OCI-LY1 (cell line): ENCODE measurements around the gene FCRL5.

ENCODE experiments used
- H2AFZ ChIP-seq: fragments of 200-600 bp; sonication (generic), shearing (Covaris generic); 2 replicates; pipeline ENCODE4 v1.6.0; 2014; ENCODE audit warnings: antibody characterized with exemption, mild to moderate bottlenecking, low read length
- H3F3A ChIP-seq: fragments of 200-600 bp; sonication (generic), shearing (Covaris generic); 2 replicates; pipeline ENCODE4 v1.6.0; 2014; ENCODE audit warnings: mild to moderate bottlenecking, antibody characterized with exemption, low read length, moderate library complexity; ENCODE audit not compliant: insufficient read depth
- H3K27ac ChIP-seq: fragments of 200-600 bp; sonication (generic); 2 replicates; pipeline ENCODE4 v1.5.1; 2014; ENCODE audit warnings: low read length, mixed run types, mild to moderate bottlenecking, low read depth; ENCODE audit not compliant: poor library complexity, severe bottlenecking
- H3K27me3 ChIP-seq: fragments of 200-600 bp; sonication (generic); 2 replicates; pipeline ENCODE4 v1.6.0; 2014; ENCODE audit warnings: antibody characterized with exemption, mild to moderate bottlenecking, low read length, moderate library complexity; ENCODE audit not compliant: insufficient read depth
- H3K36me3 ChIP-seq: fragments of 200-600 bp; sonication (generic); 2 replicates; pipeline ENCODE4 v1.6.1; 2014; ENCODE audit warnings: mild to moderate bottlenecking, antibody characterized with exemption, low read length, moderate library complexity, mixed read lengths; ENCODE audit not compliant: insufficient read depth
- H3K4me1 ChIP-seq: fragments of 200-600 bp; sonication (generic); 2 replicates; pipeline ENCODE4 v1.5.1; 2014; ENCODE audit warnings: mild to moderate bottlenecking, low read length, moderate library complexity; ENCODE audit not compliant: insufficient read depth, severe bottlenecking
- H3K4me2 ChIP-seq: fragments of 200-600 bp; sonication (generic), shearing (Covaris generic); 2 replicates; pipeline ENCODE4 v1.6.1; 2014; ENCODE audit warnings: low read length
- H3K4me3 ChIP-seq: fragments of 200-600 bp; sonication (generic); 2 replicates; pipeline ENCODE4 v1.5.1; 2014; ENCODE audit warnings: low read length, low read depth, mild to moderate bottlenecking, mixed read lengths; ENCODE audit not compliant: poor library complexity, severe bottlenecking
- H3K79me2 ChIP-seq: fragments of 200-600 bp; shearing (Covaris generic); 2 replicates; pipeline ENCODE4 v1.6.1; 2016; ENCODE audit warnings: mixed run types, low read length, mixed read lengths; ENCODE audit not compliant: insufficient read depth
- H3K9ac ChIP-seq: fragments of 200-600 bp; sonication (generic), shearing (Covaris generic); 2 replicates; pipeline ENCODE4 v1.6.1; 2014; ENCODE audit warnings: mild to moderate bottlenecking, low read length, mixed read lengths
- H3K9me2 ChIP-seq: fragments of 200-600 bp; sonication (generic), shearing (Covaris generic); 2 replicates; pipeline ENCODE4 v1.6.1; 2014; ENCODE audit warnings: low read depth, mild to moderate bottlenecking, low read length, mixed read lengths
- H3K9me3 ChIP-seq: fragments of 200-600 bp; shearing (Covaris generic); 2 replicates; pipeline ENCODE4 v1.6.1; 2014; ENCODE audit warnings: low read length, mixed read lengths
- H4K20me1 ChIP-seq: fragments of 200-600 bp; sonication (generic), shearing (Covaris generic); 2 replicates; pipeline ENCODE4 v1.6.0; 2016; ENCODE audit warnings: mild to moderate bottlenecking, low read length; ENCODE audit not compliant: insufficient read depth
- EZH2 ChIP-seq: fragments of 200-600 bp; sonication (generic), shearing (Covaris generic); IDR thresholded peaks from 2 replicates; pipeline ENCODE4 v1.8.0; 2017; ENCODE audit warnings: borderline replicate concordance, mixed run types, mild to moderate bottlenecking, antibody characterized with exemption, low read length, moderate library complexity, mixed read lengths
- TF ChIP-seq, protein P1 (sequence below): fragments of 200-600 bp; sonication (generic), shearing (Covaris generic); IDR thresholded peaks from 2 replicates; pipeline ENCODE4 v1.5.1; 2017; ENCODE audit warnings: mild to moderate bottlenecking, antibody characterized with exemption, low read length, moderate library complexity, mixed read lengths

FCRL5 gene

DNA sequence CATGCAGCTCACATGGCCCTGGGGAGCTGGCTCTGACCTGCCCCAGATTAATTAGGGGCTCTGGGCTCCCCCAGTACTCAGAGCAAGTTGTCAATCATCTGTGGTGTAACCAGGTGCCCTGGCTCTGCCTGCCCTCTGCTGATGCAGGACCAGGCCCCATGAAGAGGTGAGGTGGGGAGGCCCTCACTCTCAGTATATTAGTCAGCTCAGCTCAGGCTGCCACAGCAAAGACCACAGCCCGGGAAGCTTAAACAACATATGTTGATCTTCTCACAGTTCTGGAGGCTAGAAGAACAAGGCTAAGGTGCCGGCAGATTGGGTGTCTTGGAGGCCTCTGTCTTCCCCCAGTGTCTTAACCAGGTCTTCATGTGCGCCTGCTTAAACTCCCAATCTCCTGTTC lies 66.5 kb downstream of the FCRL5 start:
- H3K9me3 ChIP-seq = no peaks in the 10 kb centered on the region
- H3K79me2 ChIP-seq = no peaks in the 10 kb centered on the region
- no peak overlapping the region for H3K27ac ChIP-seq
- no peak overlapping the region for H3K9ac ChIP-seq
- H3F3A ChIP-seq = no peaks in the 10 kb centered on the region
- no peaks in the 10 kb centered on the region for H3K4me1 ChIP-seq
- H3K4me3 ChIP-seq = no peak overlapping the region
- no peaks in the 10 kb centered on the region for H3K27me3 ChIP-seq
- no peak overlapping the region for H2AFZ ChIP-seq
- no peaks in the 10 kb centered on the region for H3K36me3 ChIP-seq
- H3K4me2 ChIP-seq = no peak overlapping the region
- H3K9me2 ChIP-seq = no peaks in the 10 kb centered on the region
- no peaks in the 10 kb centered on the region for H4K20me1 ChIP-seq
- no peak for TF ChIP-seq EZH2
- TF ChIP-seq, protein P1, sequence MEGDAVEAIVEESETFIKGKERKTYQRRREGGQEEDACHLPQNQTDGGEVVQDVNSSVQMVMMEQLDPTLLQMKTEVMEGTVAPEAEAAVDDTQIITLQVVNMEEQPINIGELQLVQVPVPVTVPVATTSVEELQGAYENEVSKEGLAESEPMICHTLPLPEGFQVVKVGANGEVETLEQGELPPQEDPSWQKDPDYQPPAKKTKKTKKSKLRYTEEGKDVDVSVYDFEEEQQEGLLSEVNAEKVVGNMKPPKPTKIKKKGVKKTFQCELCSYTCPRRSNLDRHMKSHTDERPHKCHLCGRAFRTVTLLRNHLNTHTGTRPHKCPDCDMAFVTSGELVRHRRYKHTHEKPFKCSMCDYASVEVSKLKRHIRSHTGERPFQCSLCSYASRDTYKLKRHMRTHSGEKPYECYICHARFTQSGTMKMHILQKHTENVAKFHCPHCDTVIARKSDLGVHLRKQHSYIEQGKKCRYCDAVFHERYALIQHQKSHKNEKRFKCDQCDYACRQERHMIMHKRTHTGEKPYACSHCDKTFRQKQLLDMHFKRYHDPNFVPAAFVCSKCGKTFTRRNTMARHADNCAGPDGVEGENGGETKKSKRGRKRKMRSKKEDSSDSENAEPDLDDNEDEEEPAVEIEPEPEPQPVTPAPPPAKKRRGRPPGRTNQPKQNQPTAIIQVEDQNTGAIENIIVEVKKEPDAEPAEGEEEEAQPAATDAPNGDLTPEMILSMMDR = no peak

DNA sequence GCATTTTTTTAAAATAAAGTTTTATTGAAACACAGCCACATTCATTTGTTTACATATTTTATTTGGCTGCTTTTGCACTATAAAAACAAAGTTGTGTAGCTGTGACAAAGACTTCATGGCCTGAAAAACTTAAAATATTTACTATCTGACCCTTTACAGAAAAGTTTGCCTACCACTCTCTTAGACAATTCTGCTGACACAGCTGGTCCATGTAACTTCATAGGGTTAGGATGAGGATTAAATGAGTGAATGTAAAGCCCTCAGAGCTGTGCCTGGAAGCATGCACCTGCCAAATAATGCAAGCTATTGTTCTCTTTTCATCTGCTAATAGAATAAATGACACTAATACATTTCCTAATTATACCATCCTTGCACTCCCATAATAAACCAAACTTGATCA lies 67.7 kb downstream of the FCRL5 start:
- H4K20me1 ChIP-seq = no peaks in the 10 kb centered on the region
- TF ChIP-seq, protein P1 = no peak
- TF ChIP-seq EZH2 = no peak
- no peaks in the 10 kb centered on the region for H3K36me3 ChIP-seq
- H3K9me3 ChIP-seq = peaks cover 4% of the 10 kb centered on the region; the same call in 1 of the 2 replicates
- no peaks in the 10 kb centered on the region for H3K27me3 ChIP-seq
- no peaks in the 10 kb centered on the region for H3K4me1 ChIP-seq
- no peak overlapping the region for H2AFZ ChIP-seq
- H3K9ac ChIP-seq = no peak overlapping the region
- no peaks in the 10 kb centered on the region for H3F3A ChIP-seq
- no peak overlapping the region for H3K4me3 ChIP-seq
- H3K79me2 ChIP-seq = no peaks in the 10 kb centered on the region
- H3K4me2 ChIP-seq = no peak overlapping the region
- no peaks in the 10 kb centered on the region for H3K9me2 ChIP-seq
- no peak overlapping the region for H3K27ac ChIP-seq

DNA sequence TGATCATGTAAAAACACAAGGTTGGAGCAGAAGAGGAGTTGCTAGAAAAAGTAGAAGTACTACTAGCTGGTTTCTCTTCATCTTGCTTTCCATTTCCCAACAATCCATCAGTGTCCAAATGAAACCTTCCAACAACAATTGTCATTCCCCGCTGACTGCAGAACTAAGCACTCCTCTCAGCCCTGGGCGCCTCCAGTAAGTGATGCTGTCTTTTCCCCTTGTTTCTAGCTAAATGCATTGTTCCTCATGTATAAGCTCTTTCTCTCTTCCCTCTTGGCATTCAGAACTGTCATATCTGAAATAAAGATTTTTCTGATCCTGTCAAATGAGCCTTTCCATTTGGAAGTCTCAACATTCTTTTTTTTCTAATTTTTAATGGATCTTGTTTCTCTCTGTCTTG lies 68.7 kb downstream of the FCRL5 start:
- no peaks in the 10 kb centered on the region for H4K20me1 ChIP-seq
- peaks cover 4% of the 10 kb centered on the region; the same call in 1 of the 2 replicates for H3K9me3 ChIP-seq
- H3K4me3 ChIP-seq = no peak overlapping the region
- H2AFZ ChIP-seq = no peak overlapping the region
- no peaks in the 10 kb centered on the region for H3K27me3 ChIP-seq
- H3K79me2 ChIP-seq = no peaks in the 10 kb centered on the region
- TF ChIP-seq, protein P1 = no peak
- H3K4me1 ChIP-seq = no peaks in the 10 kb centered on the region
- H3K4me2 ChIP-seq = no peak overlapping the region
- no peak overlapping the region for H3K27ac ChIP-seq
- H3K36me3 ChIP-seq = no peaks in the 10 kb centered on the region
- H3F3A ChIP-seq = no peaks in the 10 kb centered on the region
- H3K9ac ChIP-seq = no peak overlapping the region
- no peaks in the 10 kb centered on the region for H3K9me2 ChIP-seq
